ENCODE results near the gene ZNF385C.
"Not testable (repeated sequence)": the region's sequence is repeated elsewhere in the genome, so short reads cannot be mapped to it uniquely, and the experiment has no call there.

The ZNF385C gene

DNA sequence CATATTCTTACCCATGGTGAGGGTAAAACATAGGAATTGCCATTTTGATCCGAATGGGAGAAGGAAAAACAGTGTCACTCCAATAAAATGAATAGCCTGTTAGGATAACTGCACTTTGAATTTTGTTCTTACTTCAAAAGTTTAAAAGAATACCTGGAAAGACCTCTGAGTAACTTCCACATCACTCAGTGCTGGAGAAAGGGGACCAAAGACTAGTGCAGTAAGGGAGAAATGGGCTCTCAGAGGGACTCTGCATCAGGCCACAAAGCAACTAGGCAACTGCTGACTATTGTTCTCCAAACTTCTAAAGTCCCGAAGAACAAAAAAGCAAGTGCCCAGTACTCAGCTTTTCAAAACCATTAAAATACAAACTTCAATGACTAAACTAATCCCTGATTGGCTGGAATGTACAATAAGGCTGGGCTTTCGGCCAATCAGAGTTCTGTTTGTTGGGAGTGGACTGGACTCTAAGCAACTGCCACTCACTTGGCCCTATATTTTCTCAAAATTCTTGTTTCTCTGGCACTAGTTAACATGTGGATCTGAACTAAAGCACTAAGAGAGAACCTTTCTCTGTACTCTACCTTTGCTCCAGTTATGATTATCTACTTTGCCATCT is 87.3 kb downstream of the ZNF385C start:
- WGBS (ENCODE audit: insufficient coverage) = 96% methylated on average over 3 of the region's 3 CpGs
- DNase-seq = peak in 2 of 3 donors; percentile 33 to 39
- Histone ChIP-seq H3K27ac (ENCODE audit: insufficient read depth in 1 of 2, low read depth in 1 of 2, low read length in 2 of 2, poor library complexity in 1 of 2, severe bottlenecking in 2 of 2) (peak overlapping the region in 1 of 2 experiments; percentile 12), H3K36me3 (ENCODE audit: control insufficient read depth in 4 of 4, insufficient read depth in 4 of 4, low read length in 3 of 4) (peaks cover 0 to 29% (median 3%) of the 10 kb centered on the region in 4 experiments), H3K4me3 (ENCODE audit: control insufficient read depth in 1 of 7, extremely low read depth in 1 of 7, insufficient read depth in 4 of 7, low read depth in 2 of 7, low read length in 6 of 7) (no peak overlapping the region), H3K9me3 (ENCODE audit: control extremely low read depth in 1 of 5, control insufficient read depth in 4 of 5, insufficient read depth in 2 of 5, low read depth in 1 of 5, low read length in 4 of 5) (no peaks in the 10 kb centered on the region), H3K4me1 (ENCODE audit: control extremely low read depth in 1 of 4, control insufficient read depth in 4 of 4, insufficient read depth in 4 of 4, low read length in 3 of 4) (peaks cover 3 to 17% (median 10%) of the 10 kb centered on the region in 4 experiments), H3K27me3 (replicated peaks in 2 of 5; ENCODE audit: control insufficient read depth in 4 of 5, insufficient read depth in 5 of 5, low read length in 4 of 5) (no peaks in the 10 kb centered on the region)
- CTCF ChIA-PET = interaction anchor here (1.1 to 1.5 kb wide), 2 partner anchors 15 to 132 kb away, joined by 4 read pairs; no protein-coding TSS in a partner anchor
- POLR2A ChIA-PET = no interaction called here

DNA sequence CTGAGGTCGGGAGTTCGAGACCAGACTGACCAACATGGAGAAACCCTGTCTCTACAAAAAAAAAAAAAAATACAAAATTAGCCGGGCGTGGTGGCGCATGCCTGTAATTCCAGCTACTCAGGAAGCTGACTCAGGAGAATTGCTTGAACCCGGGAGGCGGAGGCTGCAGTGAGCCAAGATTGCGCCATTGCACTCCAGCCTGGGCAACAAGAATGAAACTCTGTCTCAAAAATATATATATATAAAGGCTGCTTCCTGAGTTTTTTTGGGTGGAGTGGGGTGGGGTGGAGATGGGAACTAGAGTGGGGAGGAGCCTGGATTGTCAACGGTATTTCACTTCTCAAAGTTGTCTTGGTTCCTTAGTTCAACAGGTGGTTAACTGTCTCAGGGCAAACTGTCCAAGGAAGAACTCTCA is 88.0 kb downstream of the ZNF385C start:
- POLR2A ChIA-PET; CTCF ChIA-PET; H3K4me1 ChIP-seq (ENCODE audit: control extremely low read depth in 1 of 4, control insufficient read depth in 4 of 4, insufficient read depth in 4 of 4, low read length in 3 of 4); H3K27me3 ChIP-seq (replicated peaks in 2 of 5; ENCODE audit: control insufficient read depth in 4 of 5, insufficient read depth in 5 of 5, low read length in 4 of 5); H3K9me3 ChIP-seq (ENCODE audit: control extremely low read depth in 1 of 5, control insufficient read depth in 4 of 5, insufficient read depth in 2 of 5, low read depth in 1 of 5, low read length in 4 of 5); H3K4me3 ChIP-seq (ENCODE audit: control insufficient read depth in 1 of 7, extremely low read depth in 1 of 7, insufficient read depth in 4 of 7, low read depth in 2 of 7, low read length in 6 of 7); DNase-seq: not testable (repeated sequence)
- peaks cover 0 to 29% (median 3%) of the 10 kb centered on the region in 4 experiments for H3K36me3 ChIP-seq (ENCODE audit: control insufficient read depth in 4 of 4, insufficient read depth in 4 of 4, low read length in 3 of 4)
- peak overlapping the region in 1 of 2 experiments; percentile 12 for H3K27ac ChIP-seq (ENCODE audit: insufficient read depth in 1 of 2, low read depth in 1 of 2, low read length in 2 of 2, poor library complexity in 1 of 2, severe bottlenecking in 2 of 2)
- WGBS (ENCODE audit: insufficient coverage) = 27% methylated on average over 2 of the region's 9 CpGs

DNA sequence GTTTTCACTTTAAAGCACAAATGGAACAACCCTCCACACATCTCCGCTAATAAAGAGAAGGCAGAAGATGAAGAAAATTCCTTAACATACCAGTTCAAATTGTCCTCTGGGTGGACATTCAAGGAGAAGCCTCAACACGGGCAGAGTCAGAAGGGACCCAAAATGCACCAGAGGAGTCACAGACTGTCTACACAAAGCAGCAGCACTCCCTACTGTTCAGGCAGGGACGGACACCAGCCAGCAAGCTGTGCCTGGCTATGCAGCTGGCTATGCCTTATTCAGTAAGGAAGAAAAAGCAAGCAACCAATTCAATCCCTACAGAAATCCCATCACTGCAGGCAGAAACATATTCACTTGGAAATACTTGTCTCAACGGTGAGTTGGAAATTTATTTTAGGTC is 89.1 kb downstream of the ZNF385C start:
- ChIA-PET POLR2A (no interaction called here), CTCF (interaction anchor here (0.8 to 1.5 kb wide), 5 partner anchors 8 to 52 kb away, joined by 3 to 5 read pairs (median 3); partner anchors contain the start of gene DNAJC7)
- WGBS (ENCODE audit: insufficient coverage) = 92% methylated on average over 2 of the region's 4 CpGs
- H3K9me3 ChIP-seq (ENCODE audit: control extremely low read depth in 1 of 5, control insufficient read depth in 4 of 5, insufficient read depth in 2 of 5, low read depth in 1 of 5, low read length in 4 of 5) = no peaks in the 10 kb centered on the region
- no peak overlapping the region for H3K27ac ChIP-seq (ENCODE audit: insufficient read depth in 1 of 2, low read depth in 1 of 2, low read length in 2 of 2, poor library complexity in 1 of 2, severe bottlenecking in 2 of 2)
- H3K36me3 ChIP-seq (ENCODE audit: control insufficient read depth in 4 of 4, insufficient read depth in 4 of 4, low read length in 3 of 4) = peaks cover 0 to 29% (median 3%) of the 10 kb centered on the region in 4 experiments
- H3K4me1 ChIP-seq (ENCODE audit: control extremely low read depth in 1 of 4, control insufficient read depth in 4 of 4, insufficient read depth in 4 of 4, low read length in 3 of 4) = peaks cover 0 to 7% (median 5%) of the 10 kb centered on the region in 4 experiments
- no peaks in the 10 kb centered on the region for H3K27me3 ChIP-seq (replicated peaks in 2 of 5; ENCODE audit: control insufficient read depth in 4 of 5, insufficient read depth in 5 of 5, low read length in 4 of 5)
- DNase-seq = peak in 1 of 3 donors; percentile 19
- H3K4me3 ChIP-seq (ENCODE audit: control insufficient read depth in 1 of 7, extremely low read depth in 1 of 7, insufficient read depth in 4 of 7, low read depth in 2 of 7, low read length in 6 of 7) = no peak overlapping the region

DNA sequence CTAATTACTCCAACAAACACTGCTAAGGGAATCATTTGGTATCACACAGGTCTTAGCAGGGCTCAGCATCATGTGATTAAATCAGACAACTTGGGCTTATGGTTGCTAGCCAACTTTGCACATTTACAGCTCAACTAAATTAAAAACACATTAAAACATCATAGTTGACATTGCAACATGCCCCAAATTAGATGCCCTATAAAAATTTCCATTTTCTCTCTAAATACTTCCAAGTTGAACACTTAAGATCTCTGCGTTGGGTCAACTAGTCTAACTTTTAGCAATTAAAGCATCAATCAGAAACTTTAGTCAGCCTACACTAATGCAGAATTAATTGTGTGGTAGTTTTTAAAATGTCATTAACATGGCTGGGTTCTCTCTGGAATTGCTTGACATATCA is 93.1 kb downstream of the ZNF385C start:
- Histone ChIP-seq H3K36me3 (ENCODE audit: control insufficient read depth in 4 of 4, insufficient read depth in 4 of 4, low read length in 3 of 4) (peaks cover 5 to 49% (median 27%) of the 10 kb centered on the region in 4 experiments), H3K4me1 (ENCODE audit: control extremely low read depth in 1 of 4, control insufficient read depth in 4 of 4, insufficient read depth in 4 of 4, low read length in 3 of 4) (no peaks in the 10 kb centered on the region), H3K27ac (ENCODE audit: insufficient read depth in 1 of 2, low read depth in 1 of 2, low read length in 2 of 2, poor library complexity in 1 of 2, severe bottlenecking in 2 of 2) (no peak overlapping the region), H3K9me3 (ENCODE audit: control extremely low read depth in 1 of 5, control insufficient read depth in 4 of 5, insufficient read depth in 2 of 5, low read depth in 1 of 5, low read length in 4 of 5) (no peaks in the 10 kb centered on the region), H3K27me3 (replicated peaks in 2 of 5; ENCODE audit: control insufficient read depth in 4 of 5, insufficient read depth in 5 of 5, low read length in 4 of 5) (no peaks in the 10 kb centered on the region), H3K4me3 (ENCODE audit: control insufficient read depth in 1 of 7, extremely low read depth in 1 of 7, insufficient read depth in 4 of 7, low read depth in 2 of 7, low read length in 6 of 7) (no peak overlapping the region)
- POLR2A ChIA-PET = no interaction called here
- CTCF ChIA-PET = interaction anchor here (0.6 to 1.5 kb wide), 5 partner anchors 9 to 40 kb away, joined by 3 to 4 read pairs (median 3); partner anchors contain the start of gene DNAJC7
- no CpG with 5 or more reads among the region's 1 CpG for WGBS (ENCODE audit: insufficient coverage)
- DNase-seq = no peak

DNA sequence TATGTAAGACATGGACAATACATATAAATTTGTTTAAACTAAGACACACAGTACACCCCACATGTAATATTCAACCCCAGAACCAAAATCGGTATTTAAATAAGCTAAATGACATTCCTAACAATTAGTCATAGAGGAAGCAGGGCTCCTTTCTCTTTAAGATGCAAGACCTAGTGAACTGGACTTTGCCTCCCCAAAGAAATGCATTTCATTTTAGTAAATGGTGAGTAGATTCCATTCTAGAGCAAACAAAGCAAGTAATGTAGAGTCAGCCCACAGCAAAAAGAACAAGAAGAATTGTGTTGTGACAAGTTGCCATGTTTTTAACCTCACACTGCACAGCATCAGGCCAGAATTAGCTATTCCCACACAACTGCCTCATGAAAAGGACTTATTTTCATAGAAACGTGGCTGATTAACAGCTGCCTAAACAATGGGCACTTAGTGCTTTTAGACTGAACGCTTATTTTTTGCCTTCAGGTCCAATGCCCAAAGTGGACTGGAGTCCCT is 95.4 kb downstream of the ZNF385C start:
- Histone ChIP-seq H3K9me3 (ENCODE audit: control extremely low read depth in 1 of 5, control insufficient read depth in 4 of 5, insufficient read depth in 2 of 5, low read depth in 1 of 5, low read length in 4 of 5) (no peaks in the 10 kb centered on the region), H3K4me3 (ENCODE audit: control insufficient read depth in 1 of 7, extremely low read depth in 1 of 7, insufficient read depth in 4 of 7, low read depth in 2 of 7, low read length in 6 of 7) (no peak overlapping the region), H3K27ac (ENCODE audit: insufficient read depth in 1 of 2, low read depth in 1 of 2, low read length in 2 of 2, poor library complexity in 1 of 2, severe bottlenecking in 2 of 2) (no peak overlapping the region), H3K27me3 (replicated peaks in 2 of 5; ENCODE audit: control insufficient read depth in 4 of 5, insufficient read depth in 5 of 5, low read length in 4 of 5) (no peaks in the 10 kb centered on the region), H3K4me1 (ENCODE audit: control extremely low read depth in 1 of 4, control insufficient read depth in 4 of 4, insufficient read depth in 4 of 4, low read length in 3 of 4) (no peaks in the 10 kb centered on the region), H3K36me3 (ENCODE audit: control insufficient read depth in 4 of 4, insufficient read depth in 4 of 4, low read length in 3 of 4) (peaks cover 5 to 54% (median 41%) of the 10 kb centered on the region in 4 experiments)
- WGBS (ENCODE audit: insufficient coverage) = 100% methylated on average over 2 of the region's 3 CpGs
- POLR2A ChIA-PET = no interaction called here
- CTCF ChIA-PET = interaction anchor here (1.0 kb wide), 1 partner anchor 10 kb away, joined by 3 read pairs; no protein-coding TSS in a partner anchor
- DNase-seq = no peak

DNA sequence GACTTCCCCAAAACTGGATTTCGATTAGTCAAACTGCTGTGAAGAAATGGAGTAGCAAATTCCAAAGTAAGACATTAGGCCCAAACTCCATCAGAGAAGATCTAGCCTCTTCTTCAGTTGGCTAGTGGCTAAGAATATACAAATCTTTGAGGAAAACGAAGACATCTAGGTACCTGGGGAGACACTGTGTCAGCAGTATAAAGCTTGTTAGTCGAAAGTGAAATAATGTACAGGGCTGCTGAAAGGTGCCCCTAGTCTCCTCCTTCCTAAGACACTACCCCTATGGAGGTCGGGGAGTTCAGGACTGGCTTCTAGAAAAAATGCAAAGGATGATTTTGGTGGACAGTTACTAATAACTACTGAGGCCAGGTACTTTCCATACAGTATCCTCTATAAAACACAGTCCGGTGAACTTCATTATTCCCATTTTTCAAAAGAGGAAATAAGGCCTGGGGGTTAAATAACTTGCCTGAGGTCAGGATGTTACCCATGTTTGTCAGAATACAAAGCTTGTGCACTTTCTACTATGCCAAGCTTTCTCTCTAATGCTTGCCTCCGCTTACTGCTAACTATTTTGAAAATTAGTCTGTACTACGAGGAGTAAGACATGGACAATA is 96.0 kb downstream of the ZNF385C start:
- Histone ChIP-seq H3K27ac (ENCODE audit: insufficient read depth in 1 of 2, low read depth in 1 of 2, low read length in 2 of 2, poor library complexity in 1 of 2, severe bottlenecking in 2 of 2) (no peak overlapping the region), H3K4me3 (ENCODE audit: control insufficient read depth in 1 of 7, extremely low read depth in 1 of 7, insufficient read depth in 4 of 7, low read depth in 2 of 7, low read length in 6 of 7) (no peak overlapping the region), H3K36me3 (ENCODE audit: control insufficient read depth in 4 of 4, insufficient read depth in 4 of 4, low read length in 3 of 4) (peaks cover 5 to 58% (median 46%) of the 10 kb centered on the region in 4 experiments), H3K9me3 (ENCODE audit: control extremely low read depth in 1 of 5, control insufficient read depth in 4 of 5, insufficient read depth in 2 of 5, low read depth in 1 of 5, low read length in 4 of 5) (no peaks in the 10 kb centered on the region), H3K27me3 (replicated peaks in 2 of 5; ENCODE audit: control insufficient read depth in 4 of 5, insufficient read depth in 5 of 5, low read length in 4 of 5) (no peaks in the 10 kb centered on the region), H3K4me1 (ENCODE audit: control extremely low read depth in 1 of 4, control insufficient read depth in 4 of 4, insufficient read depth in 4 of 4, low read length in 3 of 4) (no peaks in the 10 kb centered on the region)
- 92% methylated on average over 3 of the region's 7 CpGs for WGBS (ENCODE audit: insufficient coverage)
- ChIA-PET CTCF (interaction anchor here (1.0 kb wide), 1 partner anchor 11 kb away, joined by 3 read pairs; no protein-coding TSS in a partner anchor), POLR2A (no interaction called here)
- DNase-seq = no peak

DNA sequence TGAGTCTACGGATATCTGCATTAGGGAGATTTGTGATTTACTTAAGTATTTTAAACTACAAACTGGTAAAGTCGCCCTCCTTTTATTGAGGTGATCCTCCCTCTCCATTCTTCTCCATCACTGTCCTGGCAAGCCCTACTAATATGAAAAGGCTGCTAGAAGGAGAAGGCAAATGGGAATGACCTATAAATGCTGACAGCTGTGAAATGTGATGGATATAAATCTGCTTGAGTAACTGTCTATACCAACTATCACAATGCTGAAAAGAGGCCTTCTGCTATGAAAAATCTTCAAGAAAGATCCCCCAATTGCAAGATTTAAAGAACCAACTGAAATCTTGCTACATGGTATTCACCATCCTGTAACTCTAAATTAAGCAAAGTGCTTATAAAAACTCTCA is 96.5 kb downstream of the ZNF385C start:
- no peak overlapping the region for H3K27ac ChIP-seq (ENCODE audit: insufficient read depth in 1 of 2, low read depth in 1 of 2, low read length in 2 of 2, poor library complexity in 1 of 2, severe bottlenecking in 2 of 2)
- CTCF ChIA-PET = no interaction called here
- POLR2A ChIA-PET = no interaction called here
- no peaks in the 10 kb centered on the region for H3K27me3 ChIP-seq (replicated peaks in 2 of 5; ENCODE audit: control insufficient read depth in 4 of 5, insufficient read depth in 5 of 5, low read length in 4 of 5)
- no peak for DNase-seq
- H3K9me3 ChIP-seq (ENCODE audit: control extremely low read depth in 1 of 5, control insufficient read depth in 4 of 5, insufficient read depth in 2 of 5, low read depth in 1 of 5, low read length in 4 of 5) = no peaks in the 10 kb centered on the region
- H3K36me3 ChIP-seq (ENCODE audit: control insufficient read depth in 4 of 4, insufficient read depth in 4 of 4, low read length in 3 of 4) = peaks cover 5 to 64% (median 49%) of the 10 kb centered on the region in 4 experiments
- no peak overlapping the region for H3K4me3 ChIP-seq (ENCODE audit: control insufficient read depth in 1 of 7, extremely low read depth in 1 of 7, insufficient read depth in 4 of 7, low read depth in 2 of 7, low read length in 6 of 7)
- no peaks in the 10 kb centered on the region for H3K4me1 ChIP-seq (ENCODE audit: control extremely low read depth in 1 of 4, control insufficient read depth in 4 of 4, insufficient read depth in 4 of 4, low read length in 3 of 4)
- no CpG with 5 or more reads among the region's 2 CpGs for WGBS (ENCODE audit: insufficient coverage)

All from common myeloid progenitor, CD34-positive (primary cell).